ENCODE measurements around the gene C2CD4C. TPM values are rescaled to one million over a fixed set of nuclear protein-coding genes. Genes with fewer than 3 reads are reported as not detected.

C2CD4C gene
- total RNA-seq, 1 experiment from 2014 or later = 14.6 TPM

DNA sequence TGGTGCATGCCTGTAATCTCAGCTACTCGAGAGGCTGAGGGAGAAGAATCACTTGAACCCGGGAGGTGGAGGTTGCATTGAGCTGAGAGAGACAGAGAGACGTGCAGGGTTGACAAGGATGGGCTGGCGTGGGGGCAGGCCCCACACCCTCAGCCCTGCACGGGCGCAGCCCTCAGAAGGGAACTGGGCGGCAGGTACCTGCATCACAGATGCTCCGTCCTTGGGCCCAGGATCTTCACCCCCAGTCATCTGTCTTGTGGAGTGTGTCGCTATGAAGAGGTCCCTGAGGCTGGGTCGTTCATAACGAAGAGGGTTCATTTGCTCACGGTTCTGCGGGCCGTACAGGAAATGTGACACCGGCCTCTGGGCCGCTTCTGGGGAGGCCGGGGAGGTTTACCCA lies 20.3 kb downstream of the C2CD4C start:
- H3K4me1 ChIP-seq (ENCODE audit: insufficient read depth, low read length) = no peaks in the 10 kb centered on the region
- peak overlapping the region; percentile 49 to 79 (median 77); a peak in 3 of 7 replicates for H3K27ac Mint-ChIP-seq
- H2BK5ac ChIP-seq (ENCODE audit: insufficient read length, low read length) = no peak overlapping the region
- H3K4me3 Mint-ChIP-seq = no peak overlapping the region
- peaks cover 11 to 12% of the 10 kb centered on the region in 2 experiments for H3K9me3 Mint-ChIP-seq
- H3K18ac ChIP-seq (ENCODE audit: insufficient read length, low read depth, low read length) = no peak overlapping the region
- H3K9ac ChIP-seq (ENCODE audit: extremely low read depth, insufficient read length, low read length) = no peak overlapping the region
- H2BK120ac ChIP-seq (ENCODE audit: low read depth, low read length, poor library complexity, severe bottlenecking) = no peak overlapping the region
- H3K79me1 ChIP-seq (ENCODE audit: insufficient read depth, low read depth, low read length, poor library complexity, severe bottlenecking) = no peaks in the 10 kb centered on the region
- no peak overlapping the region; the same call in 1 of the 2 replicates for H3K14ac ChIP-seq (ENCODE audit: insufficient read depth, low read length)
- H2AFZ ChIP-seq (ENCODE audit: low read length) = no peak overlapping the region
- H2BK12ac ChIP-seq (ENCODE audit: insufficient read length, low read depth, low read length) = no peak overlapping the region
- H3K27me3 Mint-ChIP-seq (ENCODE audit: low read depth) = peaks cover 38% of the 10 kb centered on the region
- TF ChIP-seq, protein P1, sequence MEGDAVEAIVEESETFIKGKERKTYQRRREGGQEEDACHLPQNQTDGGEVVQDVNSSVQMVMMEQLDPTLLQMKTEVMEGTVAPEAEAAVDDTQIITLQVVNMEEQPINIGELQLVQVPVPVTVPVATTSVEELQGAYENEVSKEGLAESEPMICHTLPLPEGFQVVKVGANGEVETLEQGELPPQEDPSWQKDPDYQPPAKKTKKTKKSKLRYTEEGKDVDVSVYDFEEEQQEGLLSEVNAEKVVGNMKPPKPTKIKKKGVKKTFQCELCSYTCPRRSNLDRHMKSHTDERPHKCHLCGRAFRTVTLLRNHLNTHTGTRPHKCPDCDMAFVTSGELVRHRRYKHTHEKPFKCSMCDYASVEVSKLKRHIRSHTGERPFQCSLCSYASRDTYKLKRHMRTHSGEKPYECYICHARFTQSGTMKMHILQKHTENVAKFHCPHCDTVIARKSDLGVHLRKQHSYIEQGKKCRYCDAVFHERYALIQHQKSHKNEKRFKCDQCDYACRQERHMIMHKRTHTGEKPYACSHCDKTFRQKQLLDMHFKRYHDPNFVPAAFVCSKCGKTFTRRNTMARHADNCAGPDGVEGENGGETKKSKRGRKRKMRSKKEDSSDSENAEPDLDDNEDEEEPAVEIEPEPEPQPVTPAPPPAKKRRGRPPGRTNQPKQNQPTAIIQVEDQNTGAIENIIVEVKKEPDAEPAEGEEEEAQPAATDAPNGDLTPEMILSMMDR (conservative IDR thresholded peaks at IDR 0.05) = no peak
- no peak overlapping the region for H3T11ph ChIP-seq (ENCODE audit: low read length)
- H3K23ac ChIP-seq (ENCODE audit: insufficient read length, low read depth, low read length) = no peak overlapping the region
- H3K27ac ChIP-seq (ENCODE audit: insufficient read length, low read depth, low read length) = no peak overlapping the region
- H4K20me1 ChIP-seq (ENCODE audit: control insufficient read depth, insufficient read depth, insufficient read length) = no peaks in the 10 kb centered on the region
- no peaks in the 10 kb centered on the region for H3K79me2 ChIP-seq (ENCODE audit: insufficient read depth, low read length)
- H2AK5ac ChIP-seq (ENCODE audit: insufficient read length, low read length) = no peak overlapping the region
- no peaks in the 10 kb centered on the region for H3K23me2 ChIP-seq (ENCODE audit: insufficient read length, low read depth, low read length, poor library complexity, severe bottlenecking)
- H4K91ac ChIP-seq (ENCODE audit: insufficient read length, low read depth, low read length) = no peak overlapping the region
- H3K56ac ChIP-seq (ENCODE audit: insufficient read length, low read depth, low read length) = no peak overlapping the region
- H3K4me2 ChIP-seq (ENCODE audit: insufficient read depth, insufficient read length, low read length) = no peak overlapping the region
- WGBS (ENCODE audit: extremely low coverage, insufficient read length, low lambda C conversion rate) = no CpG with 5 or more reads among the region's 17 CpGs
- no peaks in the 10 kb centered on the region for H3K27me3 ChIP-seq (ENCODE audit: insufficient read depth, low read length)
- H2BK20ac ChIP-seq (ENCODE audit: low read depth, low read length, poor library complexity, severe bottlenecking) = no peak overlapping the region
- H4K8ac ChIP-seq (replicated peaks; ENCODE audit: insufficient read length, low read depth, low read length) = no peak overlapping the region
- H4K5ac ChIP-seq (ENCODE audit: insufficient read length, low read depth, low read length) = no peak overlapping the region
- peaks cover 5% of the 10 kb centered on the region for H3K9me3 ChIP-seq (ENCODE audit: control insufficient read depth, low read depth, low read length)
- peaks cover 54 to 58% of the 10 kb centered on the region in 2 experiments for H3K4me1 Mint-ChIP-seq
- no peak overlapping the region for H2BK15ac ChIP-seq (ENCODE audit: low read depth, low read length)
- peaks cover 0 to 9% (median 5%) of the 10 kb centered on the region in 3 experiments; a peak in 3 of 7 replicates for H3K36me3 Mint-ChIP-seq (ENCODE audit: insufficient read depth in 1 of 3, low read depth in 3 of 3)
- no peak for DNase-seq
- no peak overlapping the region for H3K4ac ChIP-seq (ENCODE audit: low read depth, low read length)
